GM19467 (cell line): ENCODE results near the gene TMEM238.

Experiments used
- ATAC-seq: cut with Tn5 transposase; IDR thresholded peaks from one replicate; pipeline ENCODE4 v1.9.1; 2021; ENCODE audit warnings: mild to moderate bottlenecking, moderate library complexity; ENCODE audit not compliant: unreplicated experiment

Gene TMEM238

DNA sequence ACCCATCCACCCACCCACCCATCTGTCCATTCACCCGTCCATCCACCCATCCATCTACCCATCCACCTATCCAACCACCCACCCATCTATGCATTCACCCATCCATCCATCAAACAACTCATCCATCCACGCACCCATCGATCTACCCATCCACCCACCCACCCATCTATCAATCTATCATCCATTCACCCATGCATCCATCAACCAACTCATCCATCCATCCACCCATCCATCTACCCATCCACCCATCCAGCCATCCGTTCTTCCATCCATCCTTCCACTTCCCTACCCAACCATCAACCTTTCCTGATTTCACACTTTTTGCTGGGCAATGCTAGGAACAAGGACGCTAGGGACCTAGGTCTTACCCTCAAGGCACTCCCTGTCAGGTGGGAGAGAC is 2.1 kb downstream of the TMEM238 start:
- ATAC-seq, result no peak

DNA sequence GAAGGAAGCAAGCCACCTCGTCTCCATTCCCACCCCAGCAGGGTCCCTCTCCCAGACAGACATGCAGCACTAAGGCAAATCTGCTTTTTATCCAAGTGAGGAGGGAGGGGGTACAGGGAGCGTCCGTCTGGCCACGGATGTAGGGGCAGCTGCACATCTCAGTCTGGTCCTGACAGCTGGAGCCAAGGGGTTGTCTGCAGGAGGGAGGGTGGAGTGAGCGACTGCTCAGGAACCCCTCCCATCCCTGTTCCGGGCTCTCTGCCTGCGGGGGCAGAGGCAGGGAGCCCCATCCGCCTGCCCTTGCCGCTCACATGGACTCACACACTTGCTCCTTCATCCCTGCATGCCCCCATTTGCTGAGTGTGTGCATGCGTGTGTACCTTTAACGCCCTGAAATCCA is 4.9 kb downstream of the TMEM238 start:
- ATAC-seq, result no peak

DNA sequence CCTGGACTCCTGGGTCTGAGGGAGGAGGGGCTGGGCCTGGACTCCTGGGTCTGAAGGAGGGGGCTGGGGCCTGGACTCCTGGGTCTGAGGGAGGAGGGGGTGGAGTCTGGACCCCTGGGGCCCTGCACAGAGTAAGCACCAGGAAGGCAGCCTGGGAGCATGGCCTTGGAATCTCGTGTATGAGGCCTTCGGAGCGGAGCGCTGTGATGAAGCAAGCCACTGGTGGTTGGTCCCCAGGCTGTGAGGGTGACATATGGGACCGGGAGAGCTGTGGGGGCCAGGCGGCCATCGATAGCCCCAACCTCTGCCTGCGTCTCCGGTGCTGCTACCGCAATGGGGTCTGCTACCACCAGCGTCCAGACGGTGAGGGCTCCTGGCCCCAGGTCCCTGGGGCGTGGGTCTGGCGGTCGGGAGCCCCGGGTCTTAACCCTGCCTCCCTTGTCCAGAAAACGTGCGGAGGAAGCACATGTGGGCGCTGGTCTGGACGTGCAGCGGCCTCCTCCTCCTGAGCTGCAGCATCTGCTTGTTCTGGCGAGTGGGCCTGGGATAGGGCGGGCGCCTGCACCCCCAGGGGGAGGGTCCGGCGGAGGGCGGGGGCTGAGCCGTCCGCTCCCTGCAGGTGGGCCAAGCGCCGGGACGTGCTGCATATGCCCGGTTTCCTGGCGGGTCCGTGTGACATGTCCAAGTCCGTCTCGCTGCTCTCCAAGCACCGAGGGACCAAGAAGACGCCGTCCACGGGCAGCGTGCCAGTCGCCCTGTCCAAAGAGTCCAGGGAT is 6.5 kb downstream of the TMEM238 start:
- ATAC-seq, result no peak

DNA sequence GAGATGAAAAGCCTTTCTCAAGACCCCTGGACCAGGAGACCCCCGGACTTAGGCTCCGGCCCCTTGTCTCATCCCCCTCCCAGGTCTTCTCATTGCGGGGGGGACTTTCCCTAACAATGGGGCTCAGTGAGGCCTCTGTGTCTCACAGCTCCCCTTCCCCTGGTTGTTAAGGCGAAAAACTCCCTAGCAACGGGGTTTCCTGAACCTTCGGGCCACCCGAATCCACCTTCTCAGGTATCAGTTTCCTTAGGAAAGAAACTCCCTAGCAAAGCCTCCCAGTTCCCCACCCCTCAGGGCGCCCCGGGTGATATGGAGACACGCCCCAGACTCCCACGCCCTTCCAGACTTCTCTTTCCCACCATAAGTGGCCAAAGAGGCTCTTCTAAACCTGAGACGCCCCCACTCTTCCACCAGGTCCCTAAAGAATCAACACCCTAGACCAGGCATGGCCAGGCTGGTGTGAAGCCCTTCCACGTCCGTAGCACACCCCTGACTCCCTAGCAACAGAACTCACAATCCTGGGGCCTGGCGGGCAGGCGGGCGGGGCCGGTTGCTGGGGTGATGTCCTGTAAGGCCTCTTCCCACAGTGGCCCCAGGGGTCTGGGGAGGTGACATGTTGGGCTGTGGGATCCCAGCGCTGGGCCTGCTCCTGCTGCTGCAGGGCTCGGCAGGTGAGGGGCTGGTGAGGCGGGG is 7.7 kb downstream of the TMEM238 start, which contains the start of gene TMEM190:
Gene TMEM190 (plus strand): TSS at position 586 of the 693 bp plus-strand sequence. CDS start 28 bp downstream, at position 614.
- ATAC-seq, result no peak

DNA sequence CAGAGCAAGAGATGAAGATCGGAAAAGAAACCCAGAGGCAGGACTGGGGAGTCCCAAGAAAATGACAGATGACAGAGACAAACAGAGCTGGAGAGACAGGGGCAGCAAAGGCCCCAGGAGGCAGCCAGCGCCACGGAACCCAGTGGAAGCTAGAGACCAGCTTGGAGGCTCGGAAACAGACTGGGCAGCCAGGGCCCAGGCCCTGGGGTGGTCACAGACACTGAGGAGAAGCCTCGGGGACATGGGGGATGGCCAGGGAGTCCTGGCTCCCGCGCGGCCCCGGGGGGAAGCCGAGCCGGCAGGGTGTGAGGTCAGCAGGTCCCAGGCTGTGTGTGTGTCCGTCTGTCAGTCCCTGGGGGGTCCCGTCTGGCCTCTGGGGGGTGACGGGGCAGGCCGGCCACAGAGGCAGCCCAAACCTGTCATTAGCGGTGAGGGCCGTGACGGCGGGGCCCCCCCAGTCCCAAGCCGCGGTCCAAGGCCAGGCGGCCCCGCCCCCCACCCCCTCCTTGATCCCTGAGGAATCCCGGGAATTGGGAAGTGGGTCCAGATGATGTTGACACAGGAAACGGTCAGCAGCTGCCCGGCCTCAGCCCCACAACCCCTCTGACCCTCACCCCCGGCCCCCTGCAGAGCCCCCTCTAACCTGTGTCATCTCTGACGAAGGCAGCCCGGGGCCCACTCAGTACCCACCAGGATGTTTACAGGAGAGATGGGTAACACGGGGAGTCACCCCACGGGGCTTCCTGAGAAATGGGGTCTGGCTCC is 9.9 kb downstream of the TMEM238 start:
- ATAC-seq, result no peak

DNA sequence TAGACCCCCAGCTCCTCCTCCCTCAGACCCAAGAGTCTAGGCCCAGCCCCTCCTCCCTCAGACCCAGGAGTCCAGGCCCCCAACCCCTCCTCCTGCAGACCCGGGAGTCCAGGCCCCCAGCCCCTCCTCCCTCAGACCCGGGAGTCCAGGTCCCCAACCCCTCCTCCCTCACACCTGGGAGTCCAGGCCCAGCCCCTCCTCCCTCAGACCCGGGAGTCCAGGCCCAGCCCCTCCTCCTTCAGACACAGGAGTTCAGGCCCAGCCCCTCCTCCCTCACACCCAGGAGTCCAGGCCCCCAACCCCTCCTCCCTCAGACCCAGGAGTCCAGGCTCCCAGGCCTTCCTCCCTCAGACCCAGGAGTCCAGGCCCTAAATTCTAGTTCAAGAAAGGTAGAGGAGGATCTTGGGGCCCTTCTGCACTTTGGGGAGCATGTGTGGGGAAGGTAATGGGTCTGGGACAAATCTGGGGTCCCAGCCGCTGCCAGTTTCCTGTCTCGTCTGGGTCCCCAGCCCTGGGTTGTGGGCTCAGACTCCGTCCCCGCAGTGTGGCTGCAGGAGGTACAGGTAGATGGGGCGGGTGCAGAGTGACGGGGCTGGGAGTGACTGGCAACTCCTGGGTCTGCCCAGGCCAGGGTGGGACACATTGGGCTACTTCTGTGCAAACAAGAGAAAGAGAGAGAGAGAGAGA is 10.6 kb downstream of the TMEM238 start:
- ATAC-seq, result no peak

DNA sequence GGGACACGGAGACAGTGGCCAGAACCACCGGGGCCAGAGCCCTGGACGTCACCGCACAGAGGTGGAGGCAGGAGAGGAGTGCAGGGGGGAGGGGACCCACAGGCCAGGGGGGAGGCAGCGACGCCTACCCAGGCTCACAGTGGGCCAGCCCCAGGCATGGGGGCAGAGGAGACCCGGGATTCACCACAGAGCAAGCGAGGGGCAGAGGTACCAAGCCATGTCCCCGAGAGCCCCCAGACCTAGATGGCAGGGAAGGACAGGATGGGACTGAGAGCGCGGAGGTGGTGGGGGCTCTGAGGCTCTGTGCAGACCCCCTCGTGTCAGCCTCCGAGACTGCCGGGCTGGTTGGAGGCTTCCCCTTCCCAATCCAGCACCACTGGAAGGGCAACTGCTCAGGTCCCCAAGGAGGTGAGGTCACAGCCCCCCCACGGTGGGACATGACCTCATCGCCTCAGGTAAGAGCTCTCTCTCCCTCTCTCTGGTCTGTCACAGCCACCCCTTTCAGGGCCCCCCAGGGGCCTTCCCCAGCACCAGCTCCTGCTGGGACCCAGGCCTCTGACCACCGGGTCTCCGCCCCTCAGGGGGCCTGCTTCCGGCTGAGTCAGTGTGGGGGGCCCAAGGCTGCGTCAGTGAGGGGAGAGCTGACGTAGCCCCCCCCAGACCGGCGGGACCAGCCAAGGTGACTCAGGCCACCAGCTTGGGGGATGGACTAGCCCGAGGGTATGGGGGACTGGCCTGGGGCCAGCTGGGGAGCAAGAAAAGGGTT is 11.6 kb downstream of the TMEM238 start:
- no peak for ATAC-seq

DNA sequence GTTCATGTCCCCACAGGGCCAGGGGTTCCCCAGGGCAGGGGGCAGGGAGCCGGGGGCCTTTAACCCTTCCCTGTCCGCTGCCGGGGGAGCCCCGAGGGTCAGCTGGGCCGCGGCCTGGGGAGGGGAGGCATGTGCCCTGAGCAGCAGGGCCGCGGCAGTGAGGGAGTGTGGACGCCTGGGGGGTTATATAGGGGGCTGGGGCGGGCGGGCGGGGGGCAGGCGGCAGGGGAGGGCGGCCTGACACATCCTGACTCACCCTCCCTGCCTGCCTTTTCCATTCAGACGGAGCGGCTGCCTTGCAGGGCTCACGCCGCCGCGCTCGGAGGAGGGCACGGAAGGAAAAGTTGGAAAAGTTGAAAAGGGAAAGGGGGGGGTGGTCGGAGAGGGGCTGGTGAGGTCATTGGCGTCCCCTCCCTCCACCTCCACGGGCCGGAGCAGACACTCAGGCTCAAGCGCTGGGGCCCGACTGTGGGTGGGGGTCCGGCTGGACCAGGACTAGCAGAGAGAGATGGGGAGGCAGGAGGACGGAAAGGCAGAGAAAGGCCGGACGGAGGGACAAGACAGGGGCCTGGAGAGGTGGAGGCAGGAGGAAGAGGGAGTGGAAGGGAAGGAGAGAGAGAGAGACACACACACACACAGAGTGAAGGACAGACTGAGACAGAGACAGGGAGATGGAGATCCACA is 13.6 kb downstream of the TMEM238 start, which contains the start of gene IL11:
Gene IL11 (minus strand): TSS at position 159 of the 684 bp plus-strand sequence. CDS start 153 bp downstream, at position 6.
- no peak for ATAC-seq

DNA sequence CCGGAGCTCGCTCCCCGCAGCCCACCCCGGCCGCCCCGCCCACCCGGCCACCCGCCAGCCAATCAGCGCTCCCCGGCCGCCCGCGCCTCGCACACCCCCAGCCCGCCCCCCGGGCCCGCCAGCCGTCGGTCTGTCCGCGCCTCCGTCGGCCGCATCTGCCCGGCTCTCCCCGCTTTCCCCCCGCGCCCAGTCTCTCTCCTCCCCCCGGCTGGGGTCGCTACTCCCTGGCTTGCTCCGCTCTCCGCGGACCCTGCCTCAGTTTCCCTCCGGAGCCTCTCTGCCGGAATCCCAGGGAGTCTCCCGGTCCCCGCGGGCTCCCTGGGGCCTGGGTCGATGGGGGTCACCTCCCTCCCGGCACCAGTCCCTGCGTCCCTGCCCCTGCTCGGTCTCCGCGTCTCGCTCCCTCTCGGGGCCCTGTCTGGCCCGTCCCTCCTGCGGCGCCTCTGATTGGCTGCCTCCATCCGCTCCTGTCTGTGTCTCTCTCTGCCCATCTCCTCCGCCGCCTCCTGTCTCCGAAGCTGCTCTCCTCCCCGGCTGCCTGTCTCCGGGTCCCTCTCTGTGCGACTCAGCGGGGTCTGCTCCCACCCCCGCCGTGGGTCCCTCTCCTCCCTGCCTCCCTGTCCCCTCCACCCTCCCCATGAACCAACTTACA is 14.3 kb downstream of the TMEM238 start:
- no peak for ATAC-seq

DNA sequence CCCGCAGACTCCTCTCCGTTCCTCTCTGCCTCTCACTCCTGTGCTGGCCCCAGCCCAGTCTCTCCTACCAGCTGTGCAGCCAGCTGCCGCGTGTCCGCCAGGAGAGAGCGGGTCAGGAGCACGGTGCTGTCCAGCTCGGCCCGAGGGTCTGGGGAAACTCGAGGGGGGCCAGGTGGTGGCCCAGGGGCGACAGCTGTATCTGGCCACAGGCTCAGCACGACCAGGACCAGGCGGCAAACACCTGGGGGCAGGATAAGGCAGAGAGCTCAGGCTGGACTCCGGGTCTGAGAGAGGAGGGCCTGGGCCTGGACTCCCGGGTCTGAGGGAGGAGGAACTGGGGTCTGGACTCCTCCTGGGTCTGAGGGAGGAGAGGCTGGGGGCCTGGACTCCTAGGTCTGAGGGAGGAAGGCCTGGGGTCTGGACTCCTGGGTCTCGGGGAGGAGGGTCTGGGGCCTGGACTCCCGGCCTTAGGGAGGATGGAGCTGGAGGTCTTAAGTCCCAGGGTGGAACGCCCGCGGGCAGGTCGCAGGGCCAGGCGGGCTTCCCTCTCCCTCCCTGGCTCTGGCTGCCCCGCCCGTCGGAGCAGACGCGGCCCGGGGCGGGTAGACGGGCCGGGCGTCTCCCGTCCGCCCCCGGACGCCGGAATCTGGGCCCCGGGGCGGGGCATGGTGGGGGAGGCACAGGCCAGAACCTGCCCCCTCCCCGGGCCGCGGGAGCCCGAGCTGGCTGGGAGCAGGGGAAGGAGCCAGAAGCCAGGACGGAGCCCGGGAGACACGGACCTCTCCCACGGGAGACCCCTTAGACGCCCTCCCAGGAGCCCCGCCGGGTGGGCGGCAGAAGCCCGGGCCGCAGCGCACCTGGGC is 15.2 kb downstream of the TMEM238 start:
- no peak for ATAC-seq

DNA sequence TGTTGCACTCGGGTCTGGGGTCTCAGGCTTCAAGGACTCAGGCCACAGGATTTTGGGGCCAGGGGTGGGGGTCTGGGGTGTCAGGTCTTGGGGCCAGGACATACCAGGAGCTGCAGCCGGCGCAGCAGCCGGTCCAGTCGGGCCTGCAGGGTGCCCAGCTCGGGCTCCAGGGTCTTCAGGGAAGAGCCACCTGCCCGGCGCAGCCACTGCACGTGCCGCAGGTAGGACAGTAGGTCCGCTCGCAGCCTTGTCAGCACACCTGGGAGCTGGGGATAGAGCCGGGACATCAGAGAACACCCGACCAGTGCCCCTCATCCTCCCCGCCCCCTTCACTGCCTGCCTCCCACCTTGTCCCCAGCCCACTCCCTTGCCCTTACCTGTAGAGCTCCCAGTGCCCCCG is 16.0 kb downstream of the TMEM238 start:
- ATAC-seq, result no peak

DNA sequence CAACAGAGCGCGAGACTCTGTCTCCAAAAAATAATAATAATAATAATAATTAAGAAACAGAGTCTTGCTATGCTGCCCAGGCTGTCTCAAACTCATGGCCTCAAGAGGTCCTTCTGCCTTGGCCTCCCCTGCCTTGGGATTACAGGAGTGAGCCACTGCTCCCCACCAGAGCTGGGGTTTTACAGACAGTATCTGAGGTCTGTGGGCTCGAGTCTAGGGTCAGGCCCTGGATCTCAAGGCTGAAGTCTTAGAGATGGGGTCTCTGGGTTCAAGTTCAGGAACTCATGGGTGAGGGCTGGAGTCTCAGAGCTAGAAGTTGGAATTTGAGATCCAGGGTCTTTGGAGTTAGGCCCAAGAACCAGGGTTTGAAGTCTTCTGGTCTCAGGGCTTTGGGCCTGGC is 17.3 kb downstream of the TMEM238 start:
- ATAC-seq, result no peak

DNA sequence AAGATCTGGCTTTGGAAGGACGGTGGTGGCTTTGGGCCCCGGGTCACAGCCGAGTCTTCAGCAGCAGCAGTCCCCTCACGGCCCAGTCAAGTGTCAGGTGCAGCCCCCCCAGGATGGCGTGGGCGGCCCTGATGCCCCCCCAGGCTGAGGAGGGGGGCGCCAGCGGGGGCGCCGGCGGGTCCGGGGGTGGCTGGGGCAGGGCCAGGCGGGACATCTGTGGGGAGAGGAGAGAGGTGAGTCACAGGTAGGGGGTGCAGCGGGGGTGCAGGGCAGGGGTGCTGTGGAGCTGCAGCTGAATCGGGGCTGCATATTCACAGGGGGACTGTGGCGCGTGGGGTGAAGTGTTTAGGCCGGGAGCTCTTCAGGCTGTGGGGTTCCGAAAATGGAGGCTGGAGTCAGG is 18.1 kb downstream of the TMEM238 start:
- ATAC-seq, result no peak

DNA sequence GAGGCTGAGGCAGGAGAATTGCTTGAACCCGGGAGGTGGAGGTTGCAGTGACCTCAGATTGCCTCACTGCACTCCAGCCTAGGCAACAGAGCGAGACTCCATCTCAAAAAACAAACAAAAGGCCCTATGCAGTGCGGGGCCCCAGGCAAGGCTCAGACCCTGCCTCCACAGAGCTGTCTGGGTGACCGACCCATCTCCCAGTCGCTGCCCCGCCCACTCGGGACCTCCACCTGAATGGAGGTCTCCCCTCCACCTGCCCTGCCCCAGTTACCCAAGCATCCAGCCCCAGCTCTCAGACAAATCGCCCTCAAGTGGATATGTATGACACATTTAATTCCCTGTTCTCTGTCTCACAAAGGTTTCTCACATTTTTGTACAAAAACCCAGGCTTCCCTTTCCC is 18.8 kb downstream of the TMEM238 start:
- ATAC-seq, result no peak

DNA sequence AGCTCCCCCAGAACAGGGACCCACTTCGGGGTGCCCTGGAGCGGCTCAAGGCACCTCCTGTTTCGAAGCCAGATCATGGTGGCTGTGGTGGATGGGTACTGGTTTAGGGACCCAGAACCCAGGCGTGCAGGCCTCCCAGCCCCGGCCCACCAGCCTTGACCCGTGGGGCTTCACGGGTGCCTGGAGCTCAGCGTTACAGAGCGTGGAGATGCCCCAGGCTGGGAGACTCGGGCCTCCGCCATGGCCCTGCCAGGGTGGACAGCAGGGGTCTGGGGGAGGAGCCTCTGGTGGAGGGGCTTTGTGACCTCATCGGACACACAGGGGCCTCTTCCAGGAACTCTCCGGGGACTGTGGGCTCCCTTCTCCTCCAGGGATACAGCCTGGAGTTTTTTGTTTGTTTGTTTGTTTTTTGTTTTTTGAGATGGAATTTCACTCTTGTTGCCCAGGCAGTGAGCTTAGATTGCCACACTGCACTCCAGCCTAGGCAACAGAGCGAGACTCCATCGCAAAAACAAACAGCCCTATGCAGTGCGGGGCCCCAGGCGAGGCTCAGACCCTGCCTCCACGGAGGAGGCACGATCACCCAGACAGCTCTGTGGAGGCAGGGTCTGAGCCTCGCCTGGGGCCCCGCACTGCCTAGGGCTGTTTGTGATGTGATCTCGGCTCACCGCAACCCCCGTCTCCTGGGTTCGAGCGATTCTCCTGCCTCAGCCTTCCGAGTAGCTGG is 20.9 kb downstream of the TMEM238 start, which contains the start of gene GARIN5B:
Gene GARIN5B (minus strand): TSS at position 271 of the 727 bp plus-strand sequence. CDS start 194 bp downstream, at position 77.
- ATAC-seq, result no peak

DNA sequence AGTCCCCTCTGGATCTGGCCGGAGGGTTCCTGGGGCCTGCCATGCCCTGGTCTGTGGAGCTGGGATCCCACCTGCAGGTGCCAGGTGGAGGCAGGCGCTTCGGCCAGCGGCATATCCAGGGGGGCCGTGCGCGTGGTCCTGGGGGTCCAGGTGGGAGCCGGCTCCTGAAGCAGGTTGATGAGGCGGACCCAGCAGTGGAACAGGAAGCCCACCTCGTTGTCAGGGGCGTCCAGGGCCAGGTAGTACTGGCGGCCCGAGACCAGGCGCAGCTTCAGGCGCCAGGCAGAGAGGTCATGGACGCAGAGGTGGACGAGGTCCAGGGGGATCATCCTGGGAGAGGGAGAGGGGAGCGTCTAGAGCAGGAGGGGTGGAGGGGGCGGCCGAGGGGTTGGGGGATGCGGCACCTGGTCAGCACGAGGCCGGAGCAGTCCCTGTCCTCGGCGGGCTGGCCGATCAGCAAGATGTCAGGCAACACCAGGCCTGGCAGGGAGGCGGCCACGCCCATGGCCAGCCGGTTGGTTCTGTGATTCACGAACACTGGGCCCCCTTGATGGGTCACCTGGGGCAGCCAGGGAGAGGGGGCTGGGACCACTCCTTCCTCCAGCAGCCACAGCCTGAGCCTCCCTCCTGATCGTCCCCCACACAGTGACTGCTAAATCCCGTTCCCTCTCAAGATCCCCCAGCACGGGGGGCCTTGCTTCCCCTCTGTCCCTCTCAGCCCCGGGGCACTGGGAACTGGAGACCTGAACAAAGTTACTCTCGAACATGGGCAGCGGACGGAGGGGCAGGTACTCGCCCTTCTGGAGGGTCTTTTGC is 21.7 kb downstream of the TMEM238 start:
- ATAC-seq, result no peak
